WTC11 (cell line): ENCODE data around the gene FHIP2A.

ENCODE experiments used
- AFF4 ChIP-seq: sonication (generic); formaldehyde crosslinking; IDR thresholded peaks from 2 replicates; pipeline ENCODE4 v1.8.1; 2023; ENCODE audit warnings: mild to moderate bottlenecking, missing genetic modification reagents, borderline replicate concordance
- CREM ChIP-seq: sonication (generic); formaldehyde crosslinking; IDR thresholded peaks from 2 replicates; pipeline ENCODE4 v1.8.1; 2022; ENCODE audit warnings: mild to moderate bottlenecking, missing genetic modification reagents, moderate library complexity
- CTCF ChIP-seq: fragments of 200-600 bp; IDR thresholded peaks from 2 replicates; pipeline ENCODE4 v1.8.0; 2022; ENCODE audit warnings: antibody characterized with exemption
- IRF1 ChIP-seq: sonication (generic); formaldehyde crosslinking; IDR thresholded peaks from 2 replicates; pipeline ENCODE4 v1.8.0; 2023; ENCODE audit warnings: missing genetic modification reagents
- IRF2 ChIP-seq: sonication (generic); formaldehyde crosslinking; IDR thresholded peaks from 2 replicates; pipeline ENCODE4 v1.8.0; 2022; ENCODE audit warnings: low read depth, missing genetic modification reagents, borderline replicate concordance
- MAX ChIP-seq: sonication (generic); formaldehyde crosslinking; IDR thresholded peaks from 2 replicates; pipeline ENCODE4 v1.8.0; 2022; ENCODE audit warnings: mild to moderate bottlenecking, missing genetic modification reagents
- NR2C2 ChIP-seq: sonication (generic); formaldehyde crosslinking; IDR thresholded peaks from 2 replicates; pipeline ENCODE4 v1.8.0; 2022; ENCODE audit warnings: mild to moderate bottlenecking, missing genetic modification reagents
- PRDM15 ChIP-seq: sonication (generic); formaldehyde crosslinking; IDR thresholded peaks from 2 replicates; pipeline ENCODE4 v1.8.0; 2022; ENCODE audit warnings: missing genetic modification reagents
- USF1 ChIP-seq: sonication (generic); formaldehyde crosslinking; IDR thresholded peaks from 2 replicates; pipeline ENCODE4 v1.8.0; 2022; ENCODE audit warnings: mild to moderate bottlenecking, missing genetic modification reagents
- USF2 ChIP-seq: sonication (generic); formaldehyde crosslinking; IDR thresholded peaks from 2 replicates; pipeline ENCODE4 v1.8.1; 2023; ENCODE audit warnings: mild to moderate bottlenecking, missing genetic modification reagents, moderate library complexity
- ZNF317 ChIP-seq: sonication (generic); formaldehyde crosslinking; IDR thresholded peaks from 2 replicates; pipeline ENCODE4 v1.8.1; 2023; ENCODE audit warnings: low read depth, mild to moderate bottlenecking, moderate library complexity, missing genetic modification reagents, borderline replicate concordance

GRCh38 chr10:114823077-114823463, 1.5 kb downstream of the FHIP2A start:
- TF ChIP-seq CTCF (no peak), USF1 (CRISPR knock-in tag) (no peak), ZNF317 (CRISPR knock-in tag) (no peak), MAX (CRISPR knock-in tag) (no peak), IRF2 (CRISPR knock-in tag) (no peak), NR2C2 (CRISPR knock-in tag) (no peak), IRF1 (CRISPR knock-in tag) (no peak), USF2 (no peak), CREM (CRISPR knock-in tag) (no peak), PRDM15 (CRISPR knock-in tag) (no peak), AFF4 (CRISPR knock-in tag) (no peak)
